BJ (cell line): Measurements from ENCODE around the gene REPIN1. TPM values are rescaled to one million over a fixed set of nuclear protein-coding genes. Genes with fewer than 3 reads are reported as not detected.

Source experiments
- CTCF ChIA-PET: fragments of 350-600 bp; formaldehyde crosslinking; extraction: SDS; loops from one replicate; lab custom pipeline; 2021; ENCODE audit warnings: antibody characterized with exemption, inconsistent platforms; lab: Yijun Ruan, JAX
- POLR2A ChIA-PET: fragments of 300-600 bp; sonication (Branson Sonifier 250); formaldehyde crosslinking; extraction: SDS; loops from one replicate; lab custom pipeline; 2021; ENCODE audit warnings: antibody characterized with exemption; lab: Charles Lee
- DNase-seq: peaks from one replicate; pipeline ENCODE4 v3.0.0-alpha.2; 2011; ENCODE audit warnings: low read depth
- H3K27me3 ChIP-seq: 2 replicates; pipeline ENCODE4 v1.6.0; 2011; ENCODE audit warnings: low read length; ENCODE audit not compliant: control insufficient read depth, insufficient read depth
- H3K36me3 ChIP-seq: 2 replicates; pipeline ENCODE4 v1.5.1; 2011; ENCODE audit warnings: low read length; ENCODE audit not compliant: control insufficient read depth, insufficient read depth
- H3K4me3 ChIP-seq: 2 replicates; pipeline ENCODE4 v1.5.1; 2011; ENCODE audit warnings: low read depth, mild to moderate bottlenecking, control low read depth, low read length
- CTCF ChIP-seq: IDR thresholded peaks from 2 replicates; pipeline ENCODE4 v1.5.1; 2011; ENCODE audit warnings: low read depth, mild to moderate bottlenecking, control low read depth, inconsistent platforms, low read length, moderate library complexity; ENCODE audit not compliant: insufficient read depth
- polyA plus RNA-seq: library from polyadenylated mRNA; depleted of rRNA; stranded (reverse); fragments of >200 nt; gene quantifications from 2 replicates; pipeline ENCODE4 v1.2.3, GENCODE V29; 2011

Gene REPIN1
- polyA plus RNA-seq, 1 experiment: 65.7 TPM

- POLR2A ChIA-PET: no interaction called here
- H3K27me3 ChIP-seq: no peaks in the 10 kb centered on the region
- no peak overlapping the region for H3K4me3 ChIP-seq
- H3K36me3 ChIP-seq: no peaks in the 10 kb centered on the region
- no peak for DNase-seq
- no peak for TF ChIP-seq CTCF
- CTCF ChIA-PET: no interaction called here
These were observed 21.6 kb downstream of the REPIN1 start for GRCh38 chr7:150390205-150390604.

GRCh38 chr7:150393325-150393724 is 24.7 kb downstream of the REPIN1 start:
- no peak overlapping the region for H3K4me3 ChIP-seq
- no peak for TF ChIP-seq CTCF
- ChIA-PET CTCF (interaction anchor here (1.1 to 1.9 kb wide), 3 partner anchors 9 to 28 kb away, joined by 3 to 7 read pairs (median 3); no protein-coding TSS in a partner anchor), POLR2A (no interaction called here)
- no peaks in the 10 kb centered on the region; the same call in none of the 2 replicates for H3K36me3 ChIP-seq
- no peaks in the 10 kb centered on the region for H3K27me3 ChIP-seq
- no peak for DNase-seq

GRCh38 chr7:150396426-150396825 is 27.8 kb downstream of the REPIN1 start:
- Histone ChIP-seq H3K36me3 (no peaks in the 10 kb centered on the region; the same call in none of the 2 replicates), H3K27me3 (no peaks in the 10 kb centered on the region), H3K4me3 (no peak overlapping the region)
- CTCF ChIA-PET: no interaction called here
- TF ChIP-seq CTCF: no peak
- DNase-seq: no peak
- POLR2A ChIA-PET: no interaction called here

GRCh38 chr7:150396851-150397260 is 28.2 kb downstream of the REPIN1 start:
- no peaks in the 10 kb centered on the region for H3K27me3 ChIP-seq
- DNase-seq: no peak
- CTCF ChIA-PET: no interaction called here
- POLR2A ChIA-PET: no interaction called here
- no peak for TF ChIP-seq CTCF
- no peak overlapping the region for H3K4me3 ChIP-seq
- no peaks in the 10 kb centered on the region; the same call in none of the 2 replicates for H3K36me3 ChIP-seq

- no peak for DNase-seq
- POLR2A ChIA-PET: no interaction called here
- no peaks in the 10 kb centered on the region; the same call in none of the 2 replicates for H3K36me3 ChIP-seq
- TF ChIP-seq CTCF: no peak
- CTCF ChIA-PET: no interaction called here
- no peaks in the 10 kb centered on the region for H3K27me3 ChIP-seq
- no peak overlapping the region for H3K4me3 ChIP-seq
These were observed 28.9 kb downstream of the REPIN1 start for GRCh38 chr7:150397346-150398107.
